Mucosa of descending colon (tissue), 3 donors: ENCODE results near the gene ERC1. TPM values are rescaled to one million over a fixed set of nuclear protein-coding genes. Genes with fewer than 3 reads are reported as not detected.

ENCODE experiments used
- ATAC-seq: fragments of 200-7000 bp; cut with Tn5 transposase; one replicate; pipeline ENCODE4 v1.9.1; 2020; ENCODE audit warnings: mild to moderate bottlenecking, moderate library complexity
- DNase-seq, 3 donors: peaks; one replicate each; pipeline ENCODE4 v3.0.0-alpha.2; 2020
- H3K36me3 ChIP-seq: fragments of 200-600 bp; one replicate; pipeline ENCODE4 v1.8.0; 2021; ENCODE audit warnings: low read depth, mild to moderate bottlenecking
- H3K4me1 ChIP-seq: fragments of 200-600 bp; one replicate; pipeline ENCODE4 v1.8.0; 2021; ENCODE audit warnings: low read depth, mild to moderate bottlenecking
- H3K4me3 ChIP-seq: fragments of 200-600 bp; one replicate; pipeline ENCODE4 v1.8.0; 2021; ENCODE audit warnings: mild to moderate bottlenecking
- H3K9me3 ChIP-seq: fragments of 200-600 bp; one replicate; pipeline ENCODE4 v1.8.0; 2021; ENCODE audit warnings: mild to moderate bottlenecking
- intact Hi-C, 2 donors: fragments of 100-400 bp; cut with DNase I in 1 of 2; cut with micrococcal nuclease in 1 of 2; formaldehyde crosslinking; loops; one replicate each; pipeline versions ENCODE4 v1.11.0 to v1.11.1; 2022; cut with DNase I, micrococcal nuclease
- total RNA-seq, 3 donors: library from RNA; stranded (reverse); fragmentation: NEBNext Ultra II Directional in 2 of 3; extraction: Animal tissue kit (Norgen Biotek cat#: 25700) in 2 of 3; gene quantifications; one replicate each; pipeline versions ENCODE4 v1.2.1 to v1.2.4, GENCODE V29; 2021 to 2023
- TF ChIP-seq, protein P1 (sequence below): fragments of 200-600 bp; IDR thresholded peaks from one replicate; pipeline ENCODE4 v1.8.0; 2022; ENCODE audit warnings: antibody characterized with exemption, mild to moderate bottlenecking
- donor health status: DM: no; HTN: no; CAD: no; lungs with moderate emphysema.
- donor health status: DM: no; HTN: no; CAD: no.
- donor health status: DM: no; HTN: yes; CAD: no.

Gene ERC1
- total RNA-seq, 3 donors from 2014 or later, result 42.6 to 76.3 (median 49.6) TPM

DNA sequence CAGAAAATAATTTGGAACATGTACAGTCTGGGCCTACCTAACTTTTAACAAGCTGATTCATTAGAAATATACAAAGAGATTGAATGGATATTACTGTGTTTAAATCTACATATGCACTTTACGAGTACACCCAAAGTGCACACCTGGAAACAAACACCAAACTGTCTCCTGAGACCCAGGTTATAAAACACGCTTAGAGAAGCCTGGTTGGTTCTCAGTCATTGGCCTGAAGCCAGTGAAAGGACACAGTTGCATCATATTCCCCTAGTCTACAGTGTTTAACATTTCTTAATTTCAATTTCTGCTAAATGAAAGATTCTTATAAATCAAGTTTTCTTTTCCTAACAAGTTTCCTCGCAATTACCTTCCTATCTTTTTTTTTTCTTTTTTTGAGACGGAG, 393.9 kb downstream of the ERC1 start:
- intact Hi-C loops, result no loop called here
- TF ChIP-seq, protein P1, sequence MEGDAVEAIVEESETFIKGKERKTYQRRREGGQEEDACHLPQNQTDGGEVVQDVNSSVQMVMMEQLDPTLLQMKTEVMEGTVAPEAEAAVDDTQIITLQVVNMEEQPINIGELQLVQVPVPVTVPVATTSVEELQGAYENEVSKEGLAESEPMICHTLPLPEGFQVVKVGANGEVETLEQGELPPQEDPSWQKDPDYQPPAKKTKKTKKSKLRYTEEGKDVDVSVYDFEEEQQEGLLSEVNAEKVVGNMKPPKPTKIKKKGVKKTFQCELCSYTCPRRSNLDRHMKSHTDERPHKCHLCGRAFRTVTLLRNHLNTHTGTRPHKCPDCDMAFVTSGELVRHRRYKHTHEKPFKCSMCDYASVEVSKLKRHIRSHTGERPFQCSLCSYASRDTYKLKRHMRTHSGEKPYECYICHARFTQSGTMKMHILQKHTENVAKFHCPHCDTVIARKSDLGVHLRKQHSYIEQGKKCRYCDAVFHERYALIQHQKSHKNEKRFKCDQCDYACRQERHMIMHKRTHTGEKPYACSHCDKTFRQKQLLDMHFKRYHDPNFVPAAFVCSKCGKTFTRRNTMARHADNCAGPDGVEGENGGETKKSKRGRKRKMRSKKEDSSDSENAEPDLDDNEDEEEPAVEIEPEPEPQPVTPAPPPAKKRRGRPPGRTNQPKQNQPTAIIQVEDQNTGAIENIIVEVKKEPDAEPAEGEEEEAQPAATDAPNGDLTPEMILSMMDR, result no peak

GRCh38 chr12:1391722-1392121, 400.7 kb downstream of the ERC1 start:
- ATAC-seq, result no peak
- Histone ChIP-seq H3K9me3 (no peaks in the 10 kb centered on the region), H3K4me1 (no peaks in the 10 kb centered on the region), H3K36me3 (no peaks in the 10 kb centered on the region), H3K4me3 (no peak overlapping the region)
- intact Hi-C loops, result no loop called here
- DNase-seq, result no peak
- TF ChIP-seq, protein P1, result no peak

More for the DNA sequence above, 393.9 kb downstream of the ERC1 start:
- Histone ChIP-seq H3K9me3 (no peaks in the 10 kb centered on the region), H3K4me3 (no peak overlapping the region), H3K36me3 (no peaks in the 10 kb centered on the region), H3K4me1 (no peaks in the 10 kb centered on the region)
- ATAC-seq (peak; percentile 47), DNase-seq (no peak)

DNA sequence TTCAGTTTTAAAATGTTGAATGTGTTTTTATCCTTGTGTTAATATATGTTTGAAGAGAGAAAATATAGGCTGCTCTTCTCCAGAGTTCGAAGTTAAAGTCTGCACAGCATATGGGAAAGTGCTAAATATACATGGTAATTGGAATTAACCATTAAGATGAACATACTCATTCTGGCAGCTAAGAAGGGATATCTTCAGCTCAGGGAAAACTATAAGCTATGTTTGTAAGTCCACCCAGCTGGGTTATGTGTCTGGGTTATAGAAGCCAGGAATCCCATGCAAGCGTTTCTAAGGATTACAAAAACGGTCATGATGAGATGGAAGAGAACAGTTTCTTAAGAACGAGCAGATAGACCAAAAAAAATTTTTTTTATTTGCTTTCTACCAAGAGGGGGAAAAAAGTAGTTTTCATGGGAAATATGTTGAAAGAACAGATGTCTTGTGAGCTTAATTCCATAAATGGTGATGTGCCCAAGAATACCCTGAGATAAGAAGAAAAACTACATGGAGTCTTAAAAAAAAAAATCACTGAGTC, 404.5 kb downstream of the ERC1 start:
- H3K4me3 ChIP-seq, result no peak overlapping the region
- DNase-seq (no peak), ATAC-seq (no peak)
- H3K4me1 ChIP-seq, result no peaks in the 10 kb centered on the region
- H3K9me3 ChIP-seq, result no peaks in the 10 kb centered on the region
- H3K36me3 ChIP-seq, result no peaks in the 10 kb centered on the region
- TF ChIP-seq, protein P1, result no peak
- intact Hi-C loops, result no loop called here

- Histone ChIP-seq H3K36me3 (no peaks in the 10 kb centered on the region), H3K4me3 (no peak overlapping the region), H3K9me3 (no peaks in the 10 kb centered on the region), H3K4me1 (no peaks in the 10 kb centered on the region)
- TF ChIP-seq, protein P1, result no peak
- ATAC-seq, result no peak
- no peak for DNase-seq
- intact Hi-C loops, result no loop called here
These were observed 407.6 kb downstream of the ERC1 start for GRCh38 chr12:1398673-1399072.

DNA sequence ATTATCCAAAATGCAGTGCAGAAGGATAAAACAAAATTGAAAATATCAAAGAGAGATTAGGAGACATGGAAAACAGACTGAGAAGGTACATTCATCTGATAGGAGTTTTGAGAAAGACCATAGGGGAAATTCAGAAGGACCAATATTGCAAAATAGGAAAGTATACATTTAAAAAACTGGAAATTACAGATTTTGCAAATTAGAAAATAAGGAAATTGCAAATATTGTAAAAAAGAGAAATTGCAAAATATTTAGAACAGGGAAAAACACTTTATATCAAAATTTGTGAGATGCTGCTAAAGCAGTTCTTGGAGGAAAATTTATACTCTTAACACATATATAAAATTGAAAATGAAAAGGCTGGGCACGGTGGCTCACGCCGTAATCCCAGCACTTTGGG, 410.9 kb downstream of the ERC1 start:
- TF ChIP-seq, protein P1, result no peak
- no peak for DNase-seq
- H3K4me3 ChIP-seq, result no peak overlapping the region
- H3K36me3 ChIP-seq, result no peaks in the 10 kb centered on the region
- intact Hi-C loops, result no loop called here
- no peaks in the 10 kb centered on the region for H3K4me1 ChIP-seq
- H3K9me3 ChIP-seq, result no peaks in the 10 kb centered on the region
- no peak for ATAC-seq

DNA sequence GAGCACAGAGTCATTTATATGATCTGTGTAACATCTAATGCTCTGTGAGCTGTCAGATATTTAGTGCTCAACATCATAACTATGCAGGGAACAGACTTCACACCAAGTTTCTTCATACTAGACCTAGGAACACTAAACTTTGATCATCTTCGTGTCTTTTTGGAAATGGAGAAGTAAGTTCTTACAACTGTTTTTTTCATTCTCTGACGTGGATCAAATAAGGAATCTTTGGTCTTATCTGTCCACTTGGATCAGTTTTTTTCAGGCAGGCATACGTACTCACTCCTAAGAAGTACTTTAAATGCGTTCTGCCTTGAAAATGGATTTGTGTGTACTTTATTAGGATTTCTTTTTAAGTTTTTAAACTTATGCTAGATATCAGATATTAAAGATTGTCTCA, 412.4 kb downstream of the ERC1 start:
- H3K36me3 ChIP-seq, result no peaks in the 10 kb centered on the region
- intact Hi-C loops, result no loop called here
- TF ChIP-seq, protein P1, result no peak
- no peaks in the 10 kb centered on the region for H3K9me3 ChIP-seq
- DNase-seq, result no peak
- ATAC-seq, result no peak
- no peak overlapping the region for H3K4me3 ChIP-seq
- H3K4me1 ChIP-seq, result no peaks in the 10 kb centered on the region
